ENCODE data around the gene APBB1IP.

APBB1IP gene

DNA sequence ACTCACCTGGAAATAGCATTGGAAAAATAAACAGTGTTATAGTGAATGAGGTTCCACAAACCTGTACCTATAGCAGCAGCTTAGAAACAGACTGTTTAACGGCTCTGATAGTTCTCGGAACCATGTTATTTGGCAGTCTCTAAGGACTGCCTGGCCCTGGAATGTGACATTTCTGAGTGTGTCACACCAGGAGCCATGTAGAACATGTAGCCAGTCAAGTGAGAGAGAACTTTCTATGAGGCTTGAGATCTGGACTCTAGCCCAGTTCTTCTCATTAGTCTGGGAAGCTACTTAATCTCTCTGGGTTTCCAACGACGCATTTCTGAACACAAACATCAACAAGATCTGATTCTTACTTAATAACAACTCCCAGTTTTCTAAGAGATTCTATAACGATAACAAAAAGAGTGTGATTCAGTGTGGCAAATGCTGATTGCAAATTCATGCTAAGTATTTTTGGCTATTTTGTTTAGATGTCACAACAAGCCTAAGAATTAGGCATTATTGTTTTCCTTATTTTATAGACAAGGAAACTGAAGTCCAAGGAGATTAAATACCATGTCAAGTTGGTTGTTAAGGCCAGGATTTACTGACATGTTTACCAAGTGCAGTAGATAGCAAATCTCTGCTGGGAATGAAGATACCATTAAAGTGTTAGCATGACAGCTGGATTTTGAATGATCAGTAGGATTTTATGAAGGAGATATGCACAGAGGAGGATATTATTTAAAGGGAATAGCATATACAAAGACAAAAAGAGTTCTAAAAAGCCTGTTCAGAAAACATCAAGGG is 47.2 kb downstream of the APBB1IP start:
- Histone ChIP-seq H3K4ac (ENCODE audit: low read length) (no peak overlapping the region), H3K14ac (ENCODE audit: low read length) (no peak overlapping the region), H3K36me3 (replicated peaks in 1 of 2; ENCODE audit: control insufficient read depth in 2 of 2, insufficient read depth in 2 of 2, low read length in 2 of 2) (no peaks in the 10 kb centered on the region), H2BK120ac (ENCODE audit: low read depth, low read length) (no peak overlapping the region), H2BK15ac (ENCODE audit: low read length) (no peak overlapping the region), H3K27me3 (ENCODE audit: control insufficient read depth in 3 of 3, insufficient read depth in 3 of 3, low read depth in 1 of 3, low read length in 3 of 3) (no peaks in the 10 kb centered on the region), H2AK5ac (ENCODE audit: low read depth, low read length) (no peak overlapping the region), H3K9ac (ENCODE audit: low read depth, low read length, poor library complexity) (no peak overlapping the region), H3K9me3 (replicated peaks in 1 of 2; ENCODE audit: control insufficient read depth in 2 of 2, insufficient read depth in 1 of 2, low read depth in 1 of 2, low read length in 2 of 2) (no peaks in the 10 kb centered on the region), H4K8ac (ENCODE audit: low read depth, low read length) (no peak overlapping the region), H3K23ac (ENCODE audit: low read depth, low read length, poor library complexity) (no peak overlapping the region), H3K4me1 (ENCODE audit: control insufficient read depth in 2 of 2, insufficient read depth in 1 of 2, low read depth in 1 of 2, low read length in 2 of 2) (no peaks in the 10 kb centered on the region), H2BK12ac (ENCODE audit: low read length) (no peak overlapping the region), H3K18ac (ENCODE audit: low read length) (no peak overlapping the region), H4K91ac (ENCODE audit: low read depth, low read length, poor library complexity) (no peak overlapping the region), H3K4me2 (ENCODE audit: insufficient read depth, low read length, poor library complexity, severe bottlenecking) (no peak overlapping the region), H3K4me3 (ENCODE audit: low read length in 2 of 2) (no peak overlapping the region), H2BK5ac (ENCODE audit: low read length) (no peak overlapping the region), H3K79me1 (ENCODE audit: low read depth, low read length) (no peaks in the 10 kb centered on the region), H3K27ac (replicated peaks; ENCODE audit: low read length) (no peak overlapping the region), H2AFZ (ENCODE audit: low read length) (no peak overlapping the region)
- no peak for DNase-seq (ENCODE audit: low spot score)
- WGBS, 2 donors (ENCODE audit: extremely low coverage in 2 of 2, insufficient read length in 2 of 2, insufficient replicate concordance in 1 of 2): no CpG with 5 or more reads among the region's 5 CpGs

- Histone ChIP-seq H4K91ac (ENCODE audit: low read depth, low read length, poor library complexity) (no peak overlapping the region), H3K9me3 (replicated peaks in 1 of 2; ENCODE audit: control insufficient read depth in 2 of 2, insufficient read depth in 1 of 2, low read depth in 1 of 2, low read length in 2 of 2) (no peaks in the 10 kb centered on the region), H3K23ac (ENCODE audit: low read depth, low read length, poor library complexity) (no peak overlapping the region), H3K18ac (ENCODE audit: low read length) (no peak overlapping the region), H3K36me3 (replicated peaks in 1 of 2; ENCODE audit: control insufficient read depth in 2 of 2, insufficient read depth in 2 of 2, low read length in 2 of 2) (no peaks in the 10 kb centered on the region), H4K8ac (ENCODE audit: low read depth, low read length) (no peak overlapping the region), H3K27ac (replicated peaks; ENCODE audit: low read length) (no peak overlapping the region), H2BK15ac (ENCODE audit: low read length) (no peak overlapping the region), H2BK5ac (ENCODE audit: low read length) (no peak overlapping the region), H2AFZ (ENCODE audit: low read length) (no peak overlapping the region), H2BK120ac (ENCODE audit: low read depth, low read length) (no peak overlapping the region), H3K9ac (ENCODE audit: low read depth, low read length, poor library complexity) (no peak overlapping the region), H2BK12ac (ENCODE audit: low read length) (no peak overlapping the region), H3K4ac (ENCODE audit: low read length) (no peak overlapping the region), H3K27me3 (ENCODE audit: control insufficient read depth in 3 of 3, insufficient read depth in 3 of 3, low read depth in 1 of 3, low read length in 3 of 3) (no peaks in the 10 kb centered on the region), H3K14ac (ENCODE audit: low read length) (no peak overlapping the region), H3K4me3 (ENCODE audit: low read length in 2 of 2) (no peak overlapping the region), H3K4me1 (ENCODE audit: control insufficient read depth in 2 of 2, insufficient read depth in 1 of 2, low read depth in 1 of 2, low read length in 2 of 2) (no peaks in the 10 kb centered on the region), H2AK5ac (ENCODE audit: low read depth, low read length) (no peak overlapping the region), H3K79me1 (ENCODE audit: low read depth, low read length) (no peaks in the 10 kb centered on the region), H3K4me2 (ENCODE audit: insufficient read depth, low read length, poor library complexity, severe bottlenecking) (no peak overlapping the region)
- WGBS, 2 donors (ENCODE audit: extremely low coverage in 2 of 2, insufficient read length in 2 of 2, insufficient replicate concordance in 1 of 2): no CpG with 5 or more reads among the region's 7 CpGs
- no peak for DNase-seq (ENCODE audit: low spot score)
These were observed 48.2 kb downstream of the APBB1IP start for GRCh38 chr10:26486304-26486703.

GRCh38 chr10:26486990-26487850 is 49.1 kb downstream of the APBB1IP start:
- no peak overlapping the region for H4K8ac ChIP-seq (ENCODE audit: low read depth, low read length)
- H3K79me1 ChIP-seq (ENCODE audit: low read depth, low read length): no peaks in the 10 kb centered on the region
- H3K18ac ChIP-seq (ENCODE audit: low read length): no peak overlapping the region
- no peak for DNase-seq (ENCODE audit: low spot score)
- H3K36me3 ChIP-seq (replicated peaks in 1 of 2; ENCODE audit: control insufficient read depth in 2 of 2, insufficient read depth in 2 of 2, low read length in 2 of 2): no peaks in the 10 kb centered on the region
- H2BK5ac ChIP-seq (ENCODE audit: low read length): no peak overlapping the region
- H3K14ac ChIP-seq (ENCODE audit: low read length): no peak overlapping the region
- no peaks in the 10 kb centered on the region for H3K9me3 ChIP-seq (replicated peaks in 1 of 2; ENCODE audit: control insufficient read depth in 2 of 2, insufficient read depth in 1 of 2, low read depth in 1 of 2, low read length in 2 of 2)
- WGBS, 2 donors (ENCODE audit: extremely low coverage in 2 of 2, insufficient read length in 2 of 2, insufficient replicate concordance in 1 of 2): no CpG with 5 or more reads among the region's 11 CpGs
- H2BK12ac ChIP-seq (ENCODE audit: low read length): no peak overlapping the region
- no peak overlapping the region for H3K27ac ChIP-seq (replicated peaks; ENCODE audit: low read length)
- H3K4me2 ChIP-seq (ENCODE audit: insufficient read depth, low read length, poor library complexity, severe bottlenecking): no peak overlapping the region
- H3K4me3 ChIP-seq (ENCODE audit: low read length in 2 of 2): no peak overlapping the region
- H3K27me3 ChIP-seq (ENCODE audit: control insufficient read depth in 3 of 3, insufficient read depth in 3 of 3, low read depth in 1 of 3, low read length in 3 of 3): no peaks in the 10 kb centered on the region
- H2BK120ac ChIP-seq (ENCODE audit: low read depth, low read length): no peak overlapping the region
- H3K9ac ChIP-seq (ENCODE audit: low read depth, low read length, poor library complexity): no peak overlapping the region
- H4K91ac ChIP-seq (ENCODE audit: low read depth, low read length, poor library complexity): no peak overlapping the region
- no peak overlapping the region for H3K23ac ChIP-seq (ENCODE audit: low read depth, low read length, poor library complexity)
- no peak overlapping the region for H2AFZ ChIP-seq (ENCODE audit: low read length)
- no peaks in the 10 kb centered on the region for H3K4me1 ChIP-seq (ENCODE audit: control insufficient read depth in 2 of 2, insufficient read depth in 1 of 2, low read depth in 1 of 2, low read length in 2 of 2)
- no peak overlapping the region for H3K4ac ChIP-seq (ENCODE audit: low read length)
- H2AK5ac ChIP-seq (ENCODE audit: low read depth, low read length): no peak overlapping the region
- no peak overlapping the region for H2BK15ac ChIP-seq (ENCODE audit: low read length)

DNA sequence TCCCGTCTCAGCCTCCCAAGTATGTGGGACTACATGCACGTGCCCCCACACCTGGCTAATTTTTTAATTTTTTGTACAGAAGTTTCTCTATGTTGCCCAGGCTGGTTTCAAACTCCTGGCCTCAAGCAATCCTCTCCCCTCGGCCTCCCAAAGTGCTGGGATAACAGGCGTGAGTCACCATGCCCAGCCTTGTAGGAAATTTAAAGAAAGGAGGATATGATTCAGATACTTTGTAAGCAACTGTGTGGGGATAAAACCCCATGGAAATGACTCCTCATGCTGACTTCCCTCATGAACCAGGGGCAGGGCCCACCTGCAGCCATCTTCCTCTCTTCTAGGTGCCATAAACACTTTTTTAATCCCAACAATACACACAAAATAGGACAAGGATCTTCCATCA is 50.2 kb downstream of the APBB1IP start:
- no peak overlapping the region for H3K23ac ChIP-seq (ENCODE audit: low read depth, low read length, poor library complexity)
- H3K4me2 ChIP-seq (ENCODE audit: insufficient read depth, low read length, poor library complexity, severe bottlenecking): no peak overlapping the region
- no peaks in the 10 kb centered on the region for H3K4me1 ChIP-seq (ENCODE audit: control insufficient read depth in 2 of 2, insufficient read depth in 1 of 2, low read depth in 1 of 2, low read length in 2 of 2)
- H2BK5ac ChIP-seq (ENCODE audit: low read length): no peak overlapping the region
- no peak overlapping the region for H3K14ac ChIP-seq (ENCODE audit: low read length)
- no peaks in the 10 kb centered on the region for H3K36me3 ChIP-seq (replicated peaks in 1 of 2; ENCODE audit: control insufficient read depth in 2 of 2, insufficient read depth in 2 of 2, low read length in 2 of 2)
- H2AFZ ChIP-seq (ENCODE audit: low read length): no peak overlapping the region
- no peak overlapping the region for H2BK15ac ChIP-seq (ENCODE audit: low read length)
- no peak overlapping the region for H3K4ac ChIP-seq (ENCODE audit: low read length)
- H4K91ac ChIP-seq (ENCODE audit: low read depth, low read length, poor library complexity): no peak overlapping the region
- H3K27ac ChIP-seq (replicated peaks; ENCODE audit: low read length): no peak overlapping the region
- no peak for DNase-seq (ENCODE audit: low spot score)
- no peak overlapping the region for H3K9ac ChIP-seq (ENCODE audit: low read depth, low read length, poor library complexity)
- H2BK120ac ChIP-seq (ENCODE audit: low read depth, low read length): no peak overlapping the region
- no peaks in the 10 kb centered on the region for H3K79me1 ChIP-seq (ENCODE audit: low read depth, low read length)
- H3K4me3 ChIP-seq (ENCODE audit: low read length in 2 of 2): no peak overlapping the region
- no CpG with 5 or more reads among the region's 4 CpGs for WGBS, 2 donors (ENCODE audit: extremely low coverage in 2 of 2, insufficient read length in 2 of 2, insufficient replicate concordance in 1 of 2)
- H3K9me3 ChIP-seq (replicated peaks in 1 of 2; ENCODE audit: control insufficient read depth in 2 of 2, insufficient read depth in 1 of 2, low read depth in 1 of 2, low read length in 2 of 2): no peaks in the 10 kb centered on the region
- H4K8ac ChIP-seq (ENCODE audit: low read depth, low read length): no peak overlapping the region
- no peak overlapping the region for H3K18ac ChIP-seq (ENCODE audit: low read length)
- H2AK5ac ChIP-seq (ENCODE audit: low read depth, low read length): no peak overlapping the region
- no peaks in the 10 kb centered on the region for H3K27me3 ChIP-seq (ENCODE audit: control insufficient read depth in 3 of 3, insufficient read depth in 3 of 3, low read depth in 1 of 3, low read length in 3 of 3)
- no peak overlapping the region for H2BK12ac ChIP-seq (ENCODE audit: low read length)
